ENCODE measurements around the gene SPEG.
A peak's percentile ranks its signal among the peaks of the same experiment; 100 is the strongest.

The SPEG gene

DNA sequence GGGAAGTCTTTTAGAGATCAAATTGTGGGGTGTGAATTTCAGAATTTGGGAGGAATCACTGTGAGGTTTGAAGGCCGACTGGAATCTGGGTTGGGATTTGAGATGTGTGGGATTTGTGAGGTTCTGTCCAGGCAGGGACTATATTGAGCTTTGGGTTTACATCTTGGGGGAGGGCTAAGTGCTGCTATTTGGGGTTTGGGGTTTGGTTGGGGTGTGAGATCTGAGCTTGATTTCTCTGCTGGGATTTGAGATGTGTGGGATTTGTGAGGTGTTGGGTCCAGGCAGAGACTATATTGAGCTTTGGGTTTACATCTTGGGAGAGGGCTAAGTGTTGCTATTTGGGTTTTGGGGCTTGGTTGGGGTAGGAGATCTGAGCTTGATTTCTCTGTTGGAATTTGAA is 64.9 kb downstream of the SPEG start:
- DNase-seq, result no peak

- DNase-seq, result no peak
Observed at GRCh38 chr2:219500135-219500534, 65.5 kb downstream of the SPEG start.

GRCh38 chr2:219501849-219502248 is 67.2 kb downstream of the SPEG start:
- DNase-seq, result no peak

DNA sequence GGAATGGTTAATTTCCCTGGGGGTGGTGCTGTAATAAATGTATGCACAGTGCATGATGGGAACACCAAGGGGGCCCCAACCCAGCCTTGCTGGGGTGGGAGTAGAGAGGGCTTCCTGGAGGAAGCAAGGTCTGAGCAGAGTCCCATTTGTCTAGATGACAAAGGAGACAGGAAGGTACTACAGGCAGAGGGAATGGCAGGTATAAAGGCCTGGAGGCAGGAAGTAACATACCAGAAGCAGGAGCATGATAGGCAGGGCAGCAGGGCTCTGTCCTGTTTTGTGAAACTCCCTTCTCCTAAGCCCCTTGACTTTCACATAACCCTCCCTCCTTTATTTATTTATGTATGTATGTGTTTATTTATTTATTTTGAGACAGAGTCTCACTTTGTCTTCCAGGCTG is 68.0 kb downstream of the SPEG start:
- no peak for DNase-seq

GRCh38 chr2:219505585-219505984 is 70.9 kb downstream of the SPEG start:
- DNase-seq, result no peak

DNA sequence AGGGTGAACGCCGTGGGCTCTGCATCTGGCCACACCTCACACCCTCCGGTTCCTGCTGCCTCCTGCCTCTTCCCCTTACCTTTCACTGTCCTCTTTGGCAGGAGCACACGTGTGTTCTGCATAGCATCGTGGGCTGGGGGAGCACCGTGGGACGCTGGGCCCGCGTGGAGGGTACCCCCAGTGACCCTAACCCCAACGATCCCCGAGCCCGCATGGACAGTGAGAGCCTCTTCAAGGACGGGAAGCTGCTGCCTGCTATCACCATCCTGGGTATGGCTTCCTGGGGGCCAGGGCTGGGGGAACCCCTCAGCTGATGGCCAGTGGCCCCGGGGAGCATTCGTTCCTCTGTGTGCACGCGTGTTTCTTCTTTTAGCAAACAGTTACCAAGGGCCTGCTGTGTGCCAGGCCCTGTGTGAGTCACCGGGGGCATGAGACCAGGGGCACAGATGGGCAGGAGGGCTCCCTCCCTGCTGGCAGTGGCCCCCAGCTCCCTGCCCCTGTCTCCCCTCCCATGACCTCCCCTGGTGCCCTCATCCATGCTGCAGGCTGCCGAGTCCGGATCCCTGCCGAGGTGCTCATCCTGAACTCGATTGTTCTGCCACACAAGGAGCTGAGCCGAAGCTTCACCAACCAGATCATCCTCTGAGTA is 71.6 kb downstream of the SPEG start:
- no peak for DNase-seq

DNA sequence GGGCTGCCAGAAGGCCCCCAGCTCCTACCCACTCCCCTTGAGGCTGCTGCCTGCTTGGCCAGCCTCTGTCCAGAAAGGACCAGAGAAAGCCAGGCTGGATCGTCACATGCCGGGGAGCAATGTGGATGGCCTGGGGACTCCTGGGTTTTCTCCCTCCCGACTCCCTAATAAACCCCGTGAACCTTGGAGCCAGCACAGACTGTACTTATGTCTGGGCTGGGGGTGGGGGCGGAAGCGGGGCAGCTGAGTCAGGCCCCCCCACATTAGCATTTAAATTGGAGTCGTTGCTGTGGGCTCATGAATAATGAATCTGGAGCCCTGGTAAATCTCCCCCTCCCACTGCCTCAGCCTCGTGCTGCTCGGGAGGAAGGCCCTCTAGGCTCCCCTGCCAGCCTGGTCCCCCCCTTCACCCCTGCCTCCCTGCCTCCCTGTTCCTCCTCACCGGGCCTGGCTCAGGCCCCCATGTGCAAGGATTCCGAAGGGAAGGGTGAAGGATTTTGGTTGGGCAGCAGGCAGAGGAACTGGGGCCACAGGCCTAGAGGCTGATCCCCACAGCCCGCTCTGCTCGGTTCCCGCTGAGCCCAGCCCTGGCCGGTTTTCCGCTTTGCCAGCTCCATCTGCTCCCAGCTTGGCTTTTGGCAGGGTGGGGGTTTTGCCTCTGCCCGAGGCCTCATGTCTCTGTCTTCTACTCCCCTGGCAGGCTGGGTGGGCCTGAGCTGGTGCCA is 72.3 kb downstream of the SPEG start:
- DNase-seq, result no peak

DNA sequence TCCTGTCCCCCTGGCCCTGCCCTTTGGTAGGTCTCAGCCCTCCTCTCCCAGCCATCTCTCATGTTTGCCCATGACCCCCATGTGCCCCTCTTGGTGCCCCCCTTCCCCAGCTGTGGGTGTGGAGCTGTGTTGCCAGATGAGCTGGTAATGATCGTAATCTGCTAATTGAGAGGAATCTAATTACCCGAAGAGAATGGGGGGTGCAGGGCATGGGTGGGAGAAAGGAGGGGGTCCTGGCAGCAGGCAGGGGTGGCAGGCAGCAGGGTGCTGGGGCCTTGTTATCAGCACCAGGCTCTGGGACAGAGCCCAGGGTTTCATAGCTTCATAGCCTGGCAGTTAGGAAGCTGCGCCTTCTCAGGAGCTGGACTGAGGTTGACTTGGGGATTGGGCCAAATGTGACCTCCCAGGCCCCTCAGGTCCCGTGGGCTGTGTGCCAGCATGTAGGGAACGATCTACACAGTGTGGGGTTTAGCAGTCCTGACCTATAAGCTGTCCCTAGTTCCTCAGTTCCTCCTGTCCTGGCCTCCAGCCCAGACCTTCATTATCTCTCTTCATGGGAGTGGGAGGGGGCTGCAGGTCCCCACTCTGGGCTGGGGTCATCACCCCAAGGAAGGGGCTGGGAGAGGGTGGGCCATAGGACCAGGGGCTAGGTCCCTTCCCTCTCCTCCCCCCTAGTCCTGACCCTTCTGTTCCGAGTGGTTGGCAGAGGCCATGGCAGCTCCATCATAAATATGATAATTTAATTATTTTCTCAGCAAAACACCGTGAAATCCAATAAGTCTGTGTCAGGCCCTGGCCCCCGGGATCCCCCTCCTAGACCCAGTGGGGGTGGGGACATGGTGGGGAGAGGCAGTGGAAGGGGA is 73.2 kb downstream of the SPEG start:
- peak; percentile 72 for DNase-seq

DNA sequence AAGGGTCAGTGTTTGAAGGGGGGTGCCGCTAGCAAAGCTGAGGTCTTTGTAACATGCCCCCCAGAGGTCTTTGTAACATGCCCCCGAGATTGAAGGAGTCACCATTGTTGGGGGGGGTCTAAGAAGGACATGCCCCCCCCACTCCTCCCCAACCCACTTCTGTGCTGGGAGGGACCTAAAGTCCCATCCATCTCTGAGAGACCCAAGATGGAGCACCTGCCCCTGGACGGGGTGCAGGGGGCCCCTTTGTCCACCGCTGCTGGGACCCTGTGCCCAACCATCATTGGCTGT is 73.7 kb downstream of the SPEG start:
- no peak for DNase-seq

- peak; percentile 45 for DNase-seq
Observed at GRCh38 chr2:219508971-219509779, 74.5 kb downstream of the SPEG start.

- peak; percentile 93 for DNase-seq
Observed at GRCh38 chr2:219509780-219510511, 75.3 kb downstream of the SPEG start.

DNA sequence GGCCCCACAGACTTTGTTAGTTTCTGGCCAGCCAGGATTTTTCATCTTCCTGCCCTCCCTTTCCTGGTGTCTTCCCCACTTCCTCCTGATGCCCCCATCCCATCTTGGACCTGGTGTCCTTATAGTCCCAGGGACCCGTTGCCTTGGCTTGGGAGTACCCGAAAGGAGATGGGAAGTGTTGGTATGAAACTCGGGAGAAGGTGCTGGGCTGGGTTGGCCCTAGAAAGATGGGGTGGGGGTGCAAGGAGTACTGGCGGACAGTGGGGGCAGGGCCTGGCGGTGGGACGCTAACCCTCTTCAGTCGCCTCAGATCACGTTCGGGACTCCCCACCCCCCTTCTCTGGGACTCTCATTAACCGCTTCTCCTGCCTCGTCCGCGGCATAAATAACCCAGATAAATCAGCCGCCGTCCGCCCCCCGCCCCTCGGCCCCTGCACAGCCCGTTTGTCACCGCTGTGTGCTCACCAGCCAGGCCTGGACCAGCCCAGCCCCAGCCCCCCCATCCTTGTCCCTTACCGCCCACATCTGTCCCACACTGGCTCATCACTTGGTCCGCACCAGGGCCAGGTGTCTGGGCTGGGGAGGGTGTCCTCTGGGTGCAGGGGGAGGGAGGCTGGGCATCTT is 76.0 kb downstream of the SPEG start:
- DNase-seq, result no peak

DNA sequence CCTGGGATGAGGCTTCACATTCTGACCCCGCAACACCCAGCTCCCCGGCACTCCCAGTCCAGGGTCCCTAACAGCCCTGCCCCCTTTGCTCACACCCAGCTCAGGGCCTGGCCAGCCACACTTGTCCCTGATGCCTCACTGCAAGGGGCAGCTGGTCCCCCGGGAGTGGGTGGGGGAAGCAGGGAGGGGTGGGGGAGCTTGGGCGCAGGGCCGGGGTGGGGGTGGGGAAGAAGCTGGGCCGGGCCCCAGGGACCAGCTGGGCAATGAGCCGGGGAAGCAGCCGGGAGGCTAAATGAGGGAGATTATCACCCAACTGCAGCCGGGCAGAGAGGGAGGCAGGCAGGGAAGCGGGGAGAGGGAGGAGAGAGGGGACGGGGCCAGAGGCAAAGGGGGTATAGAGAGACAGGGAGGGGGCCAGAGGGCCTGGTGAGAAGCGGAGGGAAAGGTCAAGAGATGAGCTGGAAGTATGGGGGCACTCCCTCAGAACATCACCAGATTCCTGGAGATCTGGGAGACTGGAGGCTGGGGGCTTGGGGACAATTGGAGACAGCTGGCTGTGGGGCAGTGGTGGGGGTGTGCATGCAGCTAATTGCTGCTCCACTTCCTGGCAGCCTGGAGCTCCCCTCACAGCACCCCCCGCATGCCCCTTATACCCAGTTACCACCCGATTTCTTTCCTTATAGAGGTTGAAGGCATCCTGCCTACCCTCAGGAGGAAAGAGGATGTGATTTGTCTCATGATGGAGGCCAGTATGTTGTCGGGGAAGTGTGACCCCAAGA is 77.1 kb downstream of the SPEG start:
- peak; percentile 71 for DNase-seq

DNA sequence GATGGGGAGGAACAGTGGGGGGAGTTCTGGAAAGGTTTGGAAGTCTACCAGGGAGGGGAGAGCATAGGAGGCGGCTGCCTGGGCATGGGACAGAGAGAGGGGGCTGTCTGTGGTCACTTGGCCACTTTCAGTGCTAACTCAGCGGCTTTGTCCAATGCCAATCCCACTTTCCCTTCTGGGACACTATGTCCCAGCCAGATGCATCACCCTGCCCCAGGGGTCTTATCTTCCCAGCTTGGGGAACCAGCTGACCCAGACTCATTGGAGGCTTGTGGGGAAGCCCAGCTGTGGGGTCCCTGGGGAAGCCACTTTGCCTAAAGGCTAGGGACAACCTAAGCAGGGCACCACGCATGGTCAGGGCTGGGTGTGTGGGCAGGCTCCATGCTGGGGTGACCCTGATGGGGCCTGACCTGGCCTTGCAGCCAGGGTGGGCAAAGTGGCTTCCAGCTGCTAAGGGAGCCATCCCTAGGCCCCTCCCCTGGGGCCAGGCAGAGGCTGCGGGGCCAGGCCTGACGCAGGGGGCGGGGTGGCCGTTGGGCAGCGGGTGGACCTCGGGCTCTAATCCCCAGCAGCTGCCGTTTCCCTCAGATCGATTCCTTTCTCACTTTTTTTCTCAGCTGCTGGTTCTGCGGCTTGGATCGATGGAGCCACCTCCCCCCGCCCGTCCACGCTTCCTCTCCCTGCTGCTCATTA is 78.0 kb downstream of the SPEG start:
- DNase-seq, result no peak

- DNase-seq, result peak; percentile 34
Observed at GRCh38 chr2:219513787-219514186, 79.1 kb downstream of the SPEG start.

DNA sequence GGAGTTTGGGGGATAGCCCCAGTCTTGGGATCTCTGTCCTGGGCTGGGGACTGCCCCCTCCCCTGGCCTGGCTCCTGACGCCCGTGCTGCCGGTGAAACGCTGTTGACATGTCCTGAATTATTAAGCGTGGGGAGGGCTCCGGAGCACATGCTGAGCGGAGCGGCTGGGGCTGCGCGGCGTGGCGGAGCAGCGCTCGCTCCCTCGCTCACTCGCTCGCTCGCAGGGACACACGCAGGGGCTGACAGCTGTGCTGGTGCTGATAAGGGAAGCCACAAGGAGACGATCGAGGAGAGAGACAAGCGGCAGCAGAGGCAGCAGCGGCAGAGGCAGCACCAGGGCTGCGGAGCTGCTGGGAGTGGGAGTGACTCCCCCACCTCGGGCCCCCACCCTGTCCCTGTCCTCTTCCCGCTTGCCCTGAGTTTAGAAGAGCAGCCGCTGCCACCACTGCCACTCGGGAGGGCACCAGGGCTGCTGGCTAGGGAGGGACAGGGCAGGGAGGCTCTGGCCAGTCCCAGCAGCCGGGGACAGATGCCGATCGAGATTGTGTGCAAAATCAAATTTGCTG is 79.6 kb downstream of the SPEG start, which contains the start of gene ASIC4:
Gene ASIC4 (plus strand): TSS at position 287 of the 566 bp plus-strand sequence. CDS start 243 bp downstream, at position 530.
- peak; percentile 95 for DNase-seq

GRCh38 chr2:219514836-219515235 is 80.2 kb downstream of the SPEG start:
- no peak for DNase-seq

DNA sequence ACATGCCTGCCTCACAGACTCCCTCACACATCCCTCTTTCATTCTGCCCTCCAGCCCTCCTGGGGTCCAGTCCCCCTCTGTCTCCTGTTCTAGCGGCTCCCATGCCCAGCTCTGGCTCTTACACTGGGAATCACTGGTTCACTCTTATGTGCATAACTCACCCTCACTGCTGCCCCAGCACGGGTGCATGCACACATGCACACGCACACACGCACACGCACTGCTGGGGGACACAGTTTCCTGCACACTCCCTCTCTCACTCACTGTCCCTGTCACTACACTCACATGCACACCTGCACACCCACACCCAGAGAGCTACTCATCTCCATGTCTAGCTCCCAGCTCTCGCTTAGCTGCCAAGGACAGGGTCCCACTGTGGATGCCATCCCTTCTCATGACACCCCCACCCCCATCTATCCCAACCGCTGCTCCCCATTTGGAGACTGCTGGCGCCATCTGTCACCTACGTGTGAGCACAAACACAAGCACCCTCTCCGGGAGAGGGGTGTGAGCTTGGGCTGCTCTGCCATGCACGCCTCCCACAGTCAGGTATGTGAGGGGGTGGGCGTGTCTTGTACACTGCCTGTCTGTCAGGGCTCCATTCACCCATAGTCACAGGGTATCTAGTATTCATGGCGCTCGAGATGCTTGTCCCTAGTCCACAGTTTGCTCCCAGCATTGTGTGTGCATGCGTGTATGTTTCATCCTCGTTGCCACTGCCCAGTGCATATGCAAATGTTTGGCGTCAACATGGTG is 81.4 kb downstream of the SPEG start:
- DNase-seq, result no peak

DNA sequence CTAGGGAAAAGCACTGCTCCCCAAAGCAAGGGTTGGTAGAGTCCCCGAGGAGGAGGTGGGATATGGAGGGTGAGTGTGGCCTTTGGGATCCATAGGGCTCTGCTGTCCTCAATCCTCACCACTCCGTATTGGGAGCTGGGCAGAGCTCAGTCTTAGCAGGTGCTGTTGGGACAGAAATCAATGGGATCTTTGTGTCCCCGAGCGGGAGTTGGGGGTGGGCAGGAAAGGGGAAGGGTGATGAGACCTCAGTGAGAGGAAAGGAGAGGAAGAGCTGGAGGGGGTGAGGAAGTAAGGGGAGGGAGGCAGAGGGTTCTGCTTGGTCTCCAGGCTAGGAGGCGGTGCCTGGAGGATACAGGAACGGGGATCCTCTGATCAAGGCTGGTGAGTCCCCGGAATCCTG is 82.2 kb downstream of the SPEG start:
- no peak for DNase-seq
